Esophagus squamous epithelium (tissue), 5 donors: ENCODE data around the gene PEF1. TPM values are rescaled to one million over a fixed set of nuclear protein-coding genes. Genes with fewer than 3 reads are reported as not detected.

Experiments used
- DNase-seq: peaks from one replicate; lab custom pipeline; 2025; lab: John Stamatoyannopoulos, UW
- H3K27ac ChIP-seq, 4 donors: fragments of 200-600 bp; sonication (generic); one replicate each; pipeline ENCODE4 v1.5.1; 2016 to 2019; ENCODE audit warnings: mild to moderate bottlenecking in 1 of 4
- H3K27me3 ChIP-seq, 4 donors: fragments of 200-600 bp; sonication (generic); 1 replicate in 3 of 4; 2 replicates in 1 of 4; pipeline versions ENCODE4 v1.5.1 to v1.6.0; 2017 to 2021; ENCODE audit warnings: antibody characterized with exemption in 1 of 4
- H3K36me3 ChIP-seq, 3 donors: fragments of 200-600 bp; sonication (generic); one replicate each; pipeline ENCODE4 v1.5.1; 2016 to 2019
- H3K4me1 ChIP-seq, 3 donors: fragments of 200-600 bp; sonication (generic); one replicate each; pipeline ENCODE4 v1.5.1; 2017 to 2019
- H3K4me3 ChIP-seq, 4 donors: fragments of 200-600 bp; sonication (generic); 1 replicate in 3 of 4; 2 replicates in 1 of 4; pipeline ENCODE4 v1.5.1; 2016 to 2019; ENCODE audit warnings: mild to moderate bottlenecking in 2 of 4, moderate library complexity in 1 of 4
- H3K9me3 ChIP-seq, 3 donors: fragments of 200-600 bp; sonication (generic); one replicate each; pipeline ENCODE4 v1.5.1; 2016 to 2019
- POLR2A ChIP-seq, 4 donors: fragments of 450-650 bp; IDR thresholded peaks; one replicate each; pipeline ENCODE4 v1.6.1; 2017; ENCODE audit warnings: antibody characterized with exemption in 4 of 4, mild to moderate bottlenecking in 4 of 4, moderate library complexity in 3 of 4
- WGBS, 2 donors: methylation state at CpG; one replicate each; pipeline ENCODE4 v1.1.5; 2018; 5-methylcytosine and 5-hydroxymethylcytosine counted together
- intact Hi-C: fragments of 100-400 bp; cut with DNase I; formaldehyde crosslinking; loops from one replicate; pipeline ENCODE4 v1.15.0; 2022
- total RNA-seq, 4 donors: library from RNA; depleted of rRNA; stranded (reverse); fragments of >200 nt; gene quantifications; one replicate each; pipeline ENCODE4 v1.1.0, GENCODE V29; 2016
- TF ChIP-seq, protein P1 (sequence below), 6 experiments: fragments of 450-650 bp in 4 of 6; fragments of 200-600 bp in 2 of 6; sonication (generic) in 2 of 6; IDR thresholded peaks; one replicate each; pipeline ENCODE4 v1.5.1; 2016 to 2019; ENCODE audit warnings: antibody characterized with exemption in 6 of 6, mild to moderate bottlenecking in 4 of 6, moderate library complexity in 4 of 6
- donor health status: DM: yes; HTN: yes; CAD: no.

The PEF1 gene
- total RNA-seq, 4 donors from 2014 or later = 59.1 to 69.8 (median 63.6) TPM

DNA sequence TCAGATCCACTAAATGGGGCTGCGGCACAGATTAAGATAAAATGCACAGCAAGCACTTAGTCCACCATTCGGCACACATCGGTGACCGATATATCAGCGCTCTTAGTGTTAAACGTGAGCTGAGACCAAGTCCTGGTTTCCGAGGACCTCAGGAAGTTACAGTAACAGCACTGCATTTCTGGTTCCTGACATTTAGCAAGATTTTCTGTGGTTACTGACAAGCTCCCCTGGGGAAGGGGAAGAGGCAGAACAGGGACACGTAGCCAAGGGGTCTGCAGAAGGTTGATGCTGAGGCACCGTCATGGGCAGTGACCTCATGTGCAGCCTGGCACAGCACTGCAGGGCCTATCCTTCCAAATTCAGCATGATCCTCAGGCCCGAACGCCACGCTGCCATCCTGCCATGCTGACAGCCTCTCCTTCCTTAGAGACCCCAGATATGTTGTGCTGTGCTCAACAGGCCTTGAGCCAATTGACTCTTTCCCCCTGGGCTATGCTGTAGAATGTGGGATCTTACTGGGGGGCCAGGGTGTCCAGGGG is 13.4 kb upstream of the PEF1 start:
- H3K27me3 ChIP-seq = no peaks in the 10 kb centered on the region
- H3K4me1 ChIP-seq = no peaks in the 10 kb centered on the region
- H3K4me3 ChIP-seq = no peak overlapping the region
- intact Hi-C loops = no loop called here
- no peak for DNase-seq
- no peaks in the 10 kb centered on the region for H3K9me3 ChIP-seq
- WGBS, 2 donors = 79 to 87% methylated on average over 5 to 8 of the region's 12 CpGs
- H3K27ac ChIP-seq = no peak overlapping the region
- no peak for TF ChIP-seq POLR2A (IDR thresholded peaks at IDR 0.05)
- TF ChIP-seq, protein P1, sequence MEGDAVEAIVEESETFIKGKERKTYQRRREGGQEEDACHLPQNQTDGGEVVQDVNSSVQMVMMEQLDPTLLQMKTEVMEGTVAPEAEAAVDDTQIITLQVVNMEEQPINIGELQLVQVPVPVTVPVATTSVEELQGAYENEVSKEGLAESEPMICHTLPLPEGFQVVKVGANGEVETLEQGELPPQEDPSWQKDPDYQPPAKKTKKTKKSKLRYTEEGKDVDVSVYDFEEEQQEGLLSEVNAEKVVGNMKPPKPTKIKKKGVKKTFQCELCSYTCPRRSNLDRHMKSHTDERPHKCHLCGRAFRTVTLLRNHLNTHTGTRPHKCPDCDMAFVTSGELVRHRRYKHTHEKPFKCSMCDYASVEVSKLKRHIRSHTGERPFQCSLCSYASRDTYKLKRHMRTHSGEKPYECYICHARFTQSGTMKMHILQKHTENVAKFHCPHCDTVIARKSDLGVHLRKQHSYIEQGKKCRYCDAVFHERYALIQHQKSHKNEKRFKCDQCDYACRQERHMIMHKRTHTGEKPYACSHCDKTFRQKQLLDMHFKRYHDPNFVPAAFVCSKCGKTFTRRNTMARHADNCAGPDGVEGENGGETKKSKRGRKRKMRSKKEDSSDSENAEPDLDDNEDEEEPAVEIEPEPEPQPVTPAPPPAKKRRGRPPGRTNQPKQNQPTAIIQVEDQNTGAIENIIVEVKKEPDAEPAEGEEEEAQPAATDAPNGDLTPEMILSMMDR (IDR thresholded peaks at IDR 0.05) = no peak
- H3K36me3 ChIP-seq = peaks cover 0 to 54% (median 0%) of the 10 kb centered on the region in 3 donors

DNA sequence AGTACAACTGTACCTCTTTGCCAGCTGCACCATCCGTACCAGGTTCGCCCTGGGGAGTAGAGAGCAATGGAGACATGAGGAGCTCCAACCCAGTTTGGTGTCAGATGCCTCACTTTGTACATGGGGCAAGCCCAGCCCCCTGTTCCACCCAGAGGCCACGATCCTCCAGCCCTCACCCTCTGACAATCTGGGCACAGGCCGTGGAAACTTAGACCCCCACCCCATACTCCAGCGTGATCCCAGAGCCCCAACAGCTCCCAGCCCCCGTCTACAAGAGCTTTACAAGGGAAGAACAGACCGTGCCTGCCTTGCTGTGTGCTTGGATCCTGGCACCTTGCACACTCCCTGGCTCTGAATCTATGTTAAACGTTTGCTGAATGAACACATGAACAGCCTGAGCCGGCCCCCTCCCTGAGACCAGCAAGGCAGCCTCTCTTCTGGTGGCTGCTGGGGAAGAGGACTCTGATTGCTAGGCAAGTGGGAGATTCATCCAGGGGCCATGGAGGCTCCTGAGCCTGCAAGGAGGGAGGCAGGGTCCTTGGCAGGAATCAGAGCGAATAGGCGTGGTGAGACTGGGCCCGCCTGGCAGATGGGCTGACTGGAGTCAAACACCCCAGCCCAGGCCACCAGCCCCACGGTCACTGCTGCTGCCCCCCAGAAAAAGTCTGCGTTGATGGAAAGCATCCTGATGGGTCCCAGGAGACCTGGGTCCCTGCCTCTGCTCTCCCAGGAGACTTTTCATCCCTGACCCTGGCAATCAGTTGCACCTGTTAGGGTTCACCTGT is 12.5 kb upstream of the PEF1 start:
- H3K36me3 ChIP-seq = peaks cover 0 to 61% (median 0%) of the 10 kb centered on the region in 3 donors
- no peak for TF ChIP-seq POLR2A (IDR thresholded peaks at IDR 0.05)
- TF ChIP-seq, protein P1 (IDR thresholded peaks at IDR 0.05) = no peak
- no peak overlapping the region for H3K27ac ChIP-seq
- DNase-seq = no peak
- WGBS, 2 donors = 82 to 87% methylated on average over 3 to 9 of the region's 14 CpGs
- no peak overlapping the region for H3K4me3 ChIP-seq
- intact Hi-C loops = no loop called here
- no peaks in the 10 kb centered on the region for H3K9me3 ChIP-seq
- no peaks in the 10 kb centered on the region for H3K27me3 ChIP-seq
- H3K4me1 ChIP-seq = no peaks in the 10 kb centered on the region

DNA sequence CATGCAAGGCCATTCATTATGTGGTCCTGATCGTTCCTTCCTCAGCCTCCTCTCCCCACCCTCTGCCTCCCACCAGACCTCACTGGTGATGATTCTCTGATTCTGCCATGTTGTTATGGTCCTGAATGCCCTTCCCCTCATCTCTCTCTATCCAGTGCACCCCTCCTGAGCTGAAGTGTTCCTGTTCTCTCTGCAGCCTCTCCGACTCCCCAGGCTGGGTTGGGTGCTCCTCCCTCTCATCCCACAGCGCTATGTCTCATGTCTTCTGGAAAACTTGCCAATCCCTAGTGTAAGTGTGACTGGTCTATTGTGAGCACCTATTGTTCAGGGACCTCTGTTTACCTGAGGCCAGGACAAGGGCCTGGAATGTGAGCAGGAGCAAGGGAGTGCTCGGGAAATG is 11.1 kb upstream of the PEF1 start:
- no peak for DNase-seq
- no peaks in the 10 kb centered on the region for H3K27me3 ChIP-seq
- no peaks in the 10 kb centered on the region for H3K9me3 ChIP-seq
- H3K27ac ChIP-seq = no peak overlapping the region
- peaks cover 0 to 14% (median 5%) of the 10 kb centered on the region in 3 donors for H3K4me1 ChIP-seq
- no peak overlapping the region for H3K4me3 ChIP-seq
- TF ChIP-seq, protein P1 (IDR thresholded peaks at IDR 0.05) = no peak
- no peak for TF ChIP-seq POLR2A (IDR thresholded peaks at IDR 0.05)
- peaks cover 0 to 55% (median 0%) of the 10 kb centered on the region in 3 donors for H3K36me3 ChIP-seq
- intact Hi-C loops = no loop called here
- WGBS, 2 donors = 76 to 78% methylated on average over 3 to 4 of the region's 4 CpGs

DNA sequence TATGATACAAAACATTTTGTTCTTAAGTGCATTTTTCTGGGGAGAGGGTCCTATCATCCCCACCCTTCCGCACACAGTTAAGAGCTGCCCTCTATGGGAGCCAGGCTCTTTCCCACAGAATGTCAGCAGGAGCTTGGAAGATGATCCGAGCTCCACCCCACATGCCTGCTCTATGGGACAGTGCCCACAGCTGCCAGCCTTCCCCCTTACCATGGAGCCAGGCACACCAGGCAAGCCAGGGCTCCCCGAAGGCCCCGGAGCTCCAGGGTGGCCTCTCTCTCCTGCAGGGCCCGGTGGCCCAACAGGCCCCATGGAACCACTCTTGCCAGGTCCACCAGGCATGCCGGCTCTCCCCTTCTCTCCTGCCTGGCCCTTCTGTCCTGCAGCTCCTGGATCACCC is 10.4 kb upstream of the PEF1 start:
- no peaks in the 10 kb centered on the region for H3K9me3 ChIP-seq
- no peak overlapping the region for H3K27ac ChIP-seq
- intact Hi-C loops = no loop called here
- WGBS, 2 donors = 86 to 88% methylated on average over 3 to 5 of the region's 6 CpGs
- no peaks in the 10 kb centered on the region for H3K27me3 ChIP-seq
- H3K36me3 ChIP-seq = peaks cover 0 to 49% (median 0%) of the 10 kb centered on the region in 3 donors
- DNase-seq = no peak
- no peak overlapping the region for H3K4me3 ChIP-seq
- peaks cover 0 to 20% (median 7%) of the 10 kb centered on the region in 3 donors for H3K4me1 ChIP-seq
- no peak for TF ChIP-seq POLR2A (IDR thresholded peaks at IDR 0.05)
- TF ChIP-seq, protein P1 (IDR thresholded peaks at IDR 0.05) = no peak

DNA sequence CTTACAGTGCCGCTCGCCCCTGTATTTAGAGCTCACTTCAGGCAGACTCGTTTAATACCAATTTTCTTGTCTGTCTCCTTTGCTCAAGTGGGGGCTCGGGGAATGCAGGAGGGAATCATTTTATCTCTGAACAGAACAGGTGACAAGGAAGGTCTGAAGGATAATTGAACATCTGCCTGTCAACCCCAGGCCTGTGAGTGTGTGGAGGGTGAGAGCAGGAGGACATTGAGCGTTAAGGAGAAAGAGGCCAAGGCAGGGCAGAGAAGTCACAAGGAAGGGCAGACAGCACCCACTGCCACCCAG is 9.7 kb upstream of the PEF1 start:
- DNase-seq = no peak
- TF ChIP-seq POLR2A (IDR thresholded peaks at IDR 0.05) = no peak
- TF ChIP-seq, protein P1 (IDR thresholded peaks at IDR 0.05) = no peak
- Histone ChIP-seq H3K27ac (no peak overlapping the region), H3K9me3 (no peaks in the 10 kb centered on the region), H3K4me1 (peaks cover 0 to 25% (median 7%) of the 10 kb centered on the region in 3 donors), H3K36me3 (peaks cover 0 to 44% (median 0%) of the 10 kb centered on the region in 3 donors), H3K27me3 (no peaks in the 10 kb centered on the region), H3K4me3 (no peak overlapping the region)
- WGBS, 2 donors = 86 to 89% methylated on average over 5 of the region's 5 CpGs
- intact Hi-C loops = no loop called here
